Measurements from ENCODE around the gene FRMPD2.

GRCh38 chr10:48302515-48303476 lies 28.3 kb upstream of the FRMPD2 start:
- TF ChIP-seq POLR2AphosphoS5 (IDR thresholded peaks at IDR 0.05; ENCODE audit: low read depth, low read length) (no peak), POLR2A (IDR thresholded peaks at IDR 0.05; ENCODE audit: low read depth, low read length) (no peak)

Data from GM12891 (cell line).